ENCODE measurements around the gene TFAP2A.

DNA sequence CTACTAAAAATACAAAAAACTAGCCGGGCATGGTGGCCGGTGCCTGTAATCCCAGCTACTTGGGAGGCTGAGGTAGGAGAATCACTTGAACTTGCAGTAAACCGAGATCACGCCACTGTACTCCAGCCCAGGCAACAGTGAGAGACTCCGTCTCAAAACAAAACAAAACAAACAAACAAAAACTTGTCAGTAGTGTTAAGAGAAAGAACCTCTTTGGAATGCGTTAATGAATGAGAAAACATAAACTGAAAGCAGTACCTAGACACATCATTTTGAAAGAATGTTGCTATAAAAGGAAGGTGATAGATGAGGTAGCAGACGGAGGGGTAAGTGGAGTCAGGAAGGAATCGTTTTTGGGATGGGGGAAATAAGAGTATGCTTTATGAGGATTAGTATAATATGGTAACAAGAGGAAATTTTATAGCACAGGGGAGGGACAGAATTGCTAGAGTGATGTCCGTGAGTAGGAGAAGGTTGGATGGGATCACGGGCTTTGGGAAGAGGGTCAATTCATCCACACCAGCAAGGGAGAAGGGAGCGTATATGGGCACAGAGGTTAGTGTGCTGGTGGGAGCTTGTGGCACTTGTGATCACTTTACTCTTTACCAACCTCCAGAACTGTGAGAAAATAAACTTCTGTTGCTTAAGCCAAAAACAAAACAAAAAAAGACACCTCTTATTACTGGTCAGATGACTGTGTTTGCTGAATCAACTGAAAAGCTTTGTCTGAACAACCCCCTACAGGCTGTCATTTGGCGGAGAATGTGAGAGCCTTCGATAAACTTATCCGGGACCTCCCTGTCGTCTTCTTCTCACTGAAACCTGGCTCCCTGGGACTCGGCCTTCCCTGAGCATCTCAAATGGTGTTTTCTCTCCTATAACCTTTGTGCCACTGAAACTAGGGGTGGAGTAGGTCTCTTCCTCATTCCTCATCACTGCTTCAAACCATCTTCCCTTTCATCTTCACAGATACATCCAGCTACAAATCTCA, 48.9 kb upstream of the TFAP2A start:
- TF ChIP-seq, protein P1, sequence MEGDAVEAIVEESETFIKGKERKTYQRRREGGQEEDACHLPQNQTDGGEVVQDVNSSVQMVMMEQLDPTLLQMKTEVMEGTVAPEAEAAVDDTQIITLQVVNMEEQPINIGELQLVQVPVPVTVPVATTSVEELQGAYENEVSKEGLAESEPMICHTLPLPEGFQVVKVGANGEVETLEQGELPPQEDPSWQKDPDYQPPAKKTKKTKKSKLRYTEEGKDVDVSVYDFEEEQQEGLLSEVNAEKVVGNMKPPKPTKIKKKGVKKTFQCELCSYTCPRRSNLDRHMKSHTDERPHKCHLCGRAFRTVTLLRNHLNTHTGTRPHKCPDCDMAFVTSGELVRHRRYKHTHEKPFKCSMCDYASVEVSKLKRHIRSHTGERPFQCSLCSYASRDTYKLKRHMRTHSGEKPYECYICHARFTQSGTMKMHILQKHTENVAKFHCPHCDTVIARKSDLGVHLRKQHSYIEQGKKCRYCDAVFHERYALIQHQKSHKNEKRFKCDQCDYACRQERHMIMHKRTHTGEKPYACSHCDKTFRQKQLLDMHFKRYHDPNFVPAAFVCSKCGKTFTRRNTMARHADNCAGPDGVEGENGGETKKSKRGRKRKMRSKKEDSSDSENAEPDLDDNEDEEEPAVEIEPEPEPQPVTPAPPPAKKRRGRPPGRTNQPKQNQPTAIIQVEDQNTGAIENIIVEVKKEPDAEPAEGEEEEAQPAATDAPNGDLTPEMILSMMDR (IDR thresholded peaks at IDR 0.05) = no peak
- TF ChIP-seq EP300 (IDR thresholded peaks at IDR 0.05) = no peak
